LNCaP clone FGC (cell line): Measurements from ENCODE around the gene ZNF90.
"Not testable (repeated sequence)": the region's sequence is repeated elsewhere in the genome, so short reads cannot be mapped to it uniquely, and the experiment has no call there.

Experiments used
- DNase-seq: peaks from one replicate; pipeline ENCODE4 v3.0.0-alpha.2; 2011; ENCODE audit warnings: low read depth
- H3K4me3 ChIP-seq: 2 replicates; pipeline ENCODE4 v1.5.1; 2011; ENCODE audit warnings: mild to moderate bottlenecking, low read depth, low read length, control low read depth
- TF ChIP-seq, protein P1 (sequence below): IDR thresholded peaks from 2 replicates; pipeline ENCODE4 v1.5.1; 2012; ENCODE audit warnings: mild to moderate bottlenecking; ENCODE audit not compliant: control insufficient read depth, insufficient read depth; ENCODE audit errors: extremely low read depth

Gene ZNF90

DNA sequence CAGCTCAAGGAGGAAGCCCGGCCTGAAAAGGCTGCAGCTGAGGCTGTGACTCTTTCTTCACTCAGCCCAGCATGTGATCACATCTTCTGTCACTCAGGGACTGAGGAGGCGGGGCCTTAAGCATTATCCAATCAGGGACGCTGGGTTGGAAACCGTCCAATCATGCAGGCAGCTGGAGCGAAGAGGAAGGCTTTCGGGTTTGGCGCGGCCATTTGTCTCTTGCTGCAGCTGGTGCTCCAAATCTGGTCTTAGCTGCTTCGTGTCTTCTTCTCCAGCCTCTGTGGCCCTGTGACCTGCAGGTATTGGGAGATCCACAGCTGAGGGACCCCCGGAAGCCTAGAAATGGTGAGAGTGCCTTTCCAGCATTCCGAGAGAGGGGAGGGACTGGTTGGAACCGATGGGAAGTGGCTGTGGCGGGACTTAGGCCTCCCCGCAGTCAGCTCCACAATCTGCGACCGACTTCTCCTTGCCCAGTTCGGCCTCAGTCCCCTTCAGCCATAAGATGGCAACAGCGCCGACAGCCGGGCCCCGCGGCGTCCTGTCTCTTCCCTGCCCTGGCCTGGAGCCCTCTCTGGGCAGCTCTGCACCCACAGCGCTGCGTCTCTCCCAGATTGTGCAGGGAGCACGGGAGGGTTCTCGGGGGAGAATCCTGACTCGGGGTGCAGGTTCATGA lies at the start of gene ZNF90:
TSS of gene ZNF90 (plus strand) at position 210 of the 673 bp plus-strand sequence. CDS start at position 343, 133 bp downstream.
- no peak within 1 kb of the TSS for H3K4me3 ChIP-seq
- no peak for DNase-seq
- TF ChIP-seq, protein P1, sequence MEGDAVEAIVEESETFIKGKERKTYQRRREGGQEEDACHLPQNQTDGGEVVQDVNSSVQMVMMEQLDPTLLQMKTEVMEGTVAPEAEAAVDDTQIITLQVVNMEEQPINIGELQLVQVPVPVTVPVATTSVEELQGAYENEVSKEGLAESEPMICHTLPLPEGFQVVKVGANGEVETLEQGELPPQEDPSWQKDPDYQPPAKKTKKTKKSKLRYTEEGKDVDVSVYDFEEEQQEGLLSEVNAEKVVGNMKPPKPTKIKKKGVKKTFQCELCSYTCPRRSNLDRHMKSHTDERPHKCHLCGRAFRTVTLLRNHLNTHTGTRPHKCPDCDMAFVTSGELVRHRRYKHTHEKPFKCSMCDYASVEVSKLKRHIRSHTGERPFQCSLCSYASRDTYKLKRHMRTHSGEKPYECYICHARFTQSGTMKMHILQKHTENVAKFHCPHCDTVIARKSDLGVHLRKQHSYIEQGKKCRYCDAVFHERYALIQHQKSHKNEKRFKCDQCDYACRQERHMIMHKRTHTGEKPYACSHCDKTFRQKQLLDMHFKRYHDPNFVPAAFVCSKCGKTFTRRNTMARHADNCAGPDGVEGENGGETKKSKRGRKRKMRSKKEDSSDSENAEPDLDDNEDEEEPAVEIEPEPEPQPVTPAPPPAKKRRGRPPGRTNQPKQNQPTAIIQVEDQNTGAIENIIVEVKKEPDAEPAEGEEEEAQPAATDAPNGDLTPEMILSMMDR, result no peak

GRCh38 chr19:20028611-20029010 lies 49.2 kb upstream of the ZNF90 start:
- DNase-seq, result no peak
- H3K4me3 ChIP-seq, result no peak overlapping the region
- TF ChIP-seq, protein P1, result no peak

GRCh38 chr19:20035935-20036334 lies 41.9 kb upstream of the ZNF90 start:
- no peak overlapping the region for H3K4me3 ChIP-seq
- DNase-seq, result no peak
- TF ChIP-seq, protein P1, result no peak

- peak overlapping the region; percentile 73 for H3K4me3 ChIP-seq
- TF ChIP-seq, protein P1, result no peak
- no peak for DNase-seq
Observed at GRCh38 chr19:20038358-20039202, 39.2 kb upstream of the ZNF90 start.

DNA sequence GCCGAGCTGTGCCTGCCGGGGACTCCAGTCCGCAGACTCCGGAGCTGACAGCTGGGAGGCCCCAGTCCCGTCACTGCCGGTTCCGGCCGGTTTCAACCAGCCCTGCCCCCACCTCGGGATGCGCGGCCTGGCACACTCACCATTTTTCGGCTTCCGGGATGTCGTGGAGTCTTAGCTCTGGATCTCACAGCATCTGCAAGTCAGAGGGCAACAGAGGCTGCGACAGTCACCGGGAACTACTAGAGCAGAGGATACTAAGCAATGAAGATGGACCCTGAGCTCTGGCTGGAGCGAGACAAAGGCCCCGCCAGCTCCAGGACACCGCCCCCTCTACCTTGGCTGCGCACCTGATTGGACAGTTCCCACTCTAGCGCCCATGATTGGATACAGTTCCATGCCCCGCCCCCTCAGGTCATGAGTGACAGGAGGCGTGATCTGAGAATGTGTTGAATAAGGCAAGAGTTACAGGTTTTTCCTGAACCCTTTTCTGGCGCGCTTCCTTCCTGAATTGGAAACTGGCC lies 38.5 kb upstream of the ZNF90 start, which contains the start of gene ZNF682:
TSS of gene ZNF682 (minus strand) at position 303 of the 521 bp plus-strand sequence. CDS start at position 143, 160 bp downstream.
- TF ChIP-seq, protein P1, result no peak
- peak within 1 kb of the TSS; percentile 73 for H3K4me3 ChIP-seq
- peak; percentile 97 for DNase-seq

DNA sequence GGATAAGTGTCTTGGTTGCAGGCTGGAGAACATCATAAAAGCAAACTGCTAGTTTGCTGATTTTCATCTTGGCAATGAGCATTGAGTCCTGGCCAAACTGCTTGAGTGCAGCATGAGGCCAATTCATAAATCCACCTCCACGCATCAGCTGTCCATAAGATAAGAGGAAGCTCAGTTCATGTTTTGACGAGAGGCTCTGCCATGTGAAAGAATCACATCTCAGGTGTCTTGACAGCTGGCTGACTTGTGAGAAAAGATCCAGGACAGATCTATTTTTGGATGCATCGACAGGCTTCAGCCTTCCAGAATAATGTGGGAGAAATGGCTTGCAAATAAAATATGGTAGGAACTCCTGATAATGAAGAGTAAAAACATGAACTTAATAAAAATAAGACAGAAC lies 33.1 kb upstream of the ZNF90 start:
- H3K4me3 ChIP-seq, result no peak overlapping the region
- TF ChIP-seq, protein P1, result no peak
- peak; percentile 28 for DNase-seq

GRCh38 chr19:20045742-20046141 lies 32.1 kb upstream of the ZNF90 start:
- DNase-seq, result not testable (repeated sequence)

More at GRCh38 chr19:20045742-20046141, 32.1 kb upstream of the ZNF90 start:
- H3K4me3 ChIP-seq, result not testable (repeated sequence)
